Stimulated activated CD8-positive, alpha-beta memory T cell treated with anti-CD3 and anti-CD28 coated beads, Interleukin-12 subunit alpha, Interleukin-12 subunit beta, amount 100 ng/mL, for 1 hour (primary cell): ENCODE measurements around the gene CCDC61.
A peak's percentile ranks its signal among the peaks of the same experiment; 100 is the strongest.

ENCODE experiments used
- DNase-seq: peaks from one replicate; pipeline ENCODE4 v3.0.0-alpha.2; 2020; ENCODE audit warnings: low read depth

Gene CCDC61, protein sequence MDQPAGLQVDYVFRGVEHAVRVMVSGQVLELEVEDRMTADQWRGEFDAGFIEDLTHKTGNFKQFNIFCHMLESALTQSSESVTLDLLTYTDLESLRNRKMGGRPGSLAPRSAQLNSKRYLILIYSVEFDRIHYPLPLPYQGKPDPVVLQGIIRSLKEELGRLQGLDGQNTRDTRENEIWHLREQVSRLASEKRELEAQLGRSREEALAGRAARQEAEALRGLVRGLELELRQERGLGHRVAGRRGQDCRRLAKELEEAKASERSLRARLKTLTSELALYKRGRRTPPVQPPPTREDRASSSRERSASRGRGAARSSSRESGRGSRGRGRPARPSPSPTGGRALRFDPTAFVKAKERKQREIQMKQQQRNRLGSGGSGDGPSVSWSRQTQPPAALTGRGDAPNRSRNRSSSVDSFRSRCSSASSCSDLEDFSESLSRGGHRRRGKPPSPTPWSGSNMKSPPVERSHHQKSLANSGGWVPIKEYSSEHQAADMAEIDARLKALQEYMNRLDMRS

DNA sequence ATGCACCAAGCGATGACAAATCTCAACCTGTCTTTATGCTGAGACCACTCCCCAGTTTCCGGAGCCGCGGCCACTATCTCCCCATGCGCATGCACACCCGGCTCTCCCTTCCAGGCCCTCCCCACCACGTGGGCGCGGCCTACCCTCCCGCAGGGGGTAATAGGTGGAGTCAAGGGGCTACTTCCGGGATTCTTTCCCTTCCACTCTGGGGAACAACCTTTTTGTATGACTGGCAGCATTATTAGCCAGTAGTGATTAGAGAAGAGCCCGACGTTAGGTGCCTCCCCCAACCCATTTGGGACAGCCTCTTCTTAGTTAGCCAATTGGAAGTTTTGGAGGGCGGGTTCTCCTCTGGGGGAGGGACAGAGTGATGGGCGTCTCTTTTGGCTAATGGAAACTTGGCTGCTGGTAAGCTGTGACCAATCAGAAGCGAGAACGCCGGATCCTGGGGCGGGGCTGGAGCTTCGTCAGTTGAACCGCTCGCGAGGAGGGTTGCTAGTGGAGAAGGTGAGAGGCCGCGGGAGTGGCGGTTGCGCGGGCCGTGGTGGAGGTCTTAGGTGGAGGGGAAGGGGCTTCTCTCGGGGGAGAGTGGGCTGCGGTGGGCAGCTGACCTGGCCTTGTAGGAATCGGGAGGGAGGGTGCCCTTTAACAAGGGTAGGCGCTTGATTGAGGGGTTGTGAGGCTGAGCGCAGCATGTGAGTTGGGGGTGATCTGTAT lies at the start of gene CCDC61:
TSS of gene CCDC61 (plus strand) at position 470 of the 717 bp plus-strand sequence. CDS start 7,552 bp downstream, outside the sequence.
- DNase-seq: peak; percentile 94

DNA sequence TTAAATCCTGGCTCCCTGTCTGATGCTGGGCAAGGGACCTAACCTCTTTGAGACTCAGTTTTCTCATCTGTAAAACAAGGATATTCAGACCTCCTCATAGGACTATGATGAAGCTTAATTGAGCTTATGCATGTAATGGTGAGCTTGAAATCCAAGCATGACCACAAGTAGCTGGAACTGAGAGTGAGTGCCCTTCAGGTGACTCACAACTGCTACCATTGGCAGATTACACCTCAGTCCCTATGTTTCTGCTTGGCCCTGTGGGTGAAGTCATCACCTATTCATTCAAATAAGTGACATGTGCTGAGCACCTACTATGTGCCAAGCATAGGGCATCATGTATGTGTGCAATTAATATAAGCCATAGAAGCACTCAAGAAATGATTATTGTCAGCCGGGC lies 47.3 kb upstream of the CCDC61 start:
- DNase-seq: no peak

DNA sequence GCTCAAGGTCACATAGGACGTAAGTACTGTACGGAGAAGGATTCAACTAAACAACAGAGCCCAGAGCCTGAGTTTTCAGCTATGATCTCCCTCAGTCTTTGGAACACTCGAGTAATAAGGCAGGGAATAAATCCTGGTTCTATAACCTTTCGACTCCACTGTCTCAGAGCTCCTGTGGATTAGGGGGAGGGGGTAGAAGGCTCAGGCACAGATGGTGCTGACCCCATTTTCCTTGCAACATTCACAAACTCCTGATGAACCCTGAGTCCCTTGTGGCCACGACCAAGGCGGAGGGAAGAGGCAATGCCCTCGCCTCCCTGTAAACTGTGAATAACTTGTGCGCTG lies 43.0 kb upstream of the CCDC61 start:
- no peak for DNase-seq

DNA sequence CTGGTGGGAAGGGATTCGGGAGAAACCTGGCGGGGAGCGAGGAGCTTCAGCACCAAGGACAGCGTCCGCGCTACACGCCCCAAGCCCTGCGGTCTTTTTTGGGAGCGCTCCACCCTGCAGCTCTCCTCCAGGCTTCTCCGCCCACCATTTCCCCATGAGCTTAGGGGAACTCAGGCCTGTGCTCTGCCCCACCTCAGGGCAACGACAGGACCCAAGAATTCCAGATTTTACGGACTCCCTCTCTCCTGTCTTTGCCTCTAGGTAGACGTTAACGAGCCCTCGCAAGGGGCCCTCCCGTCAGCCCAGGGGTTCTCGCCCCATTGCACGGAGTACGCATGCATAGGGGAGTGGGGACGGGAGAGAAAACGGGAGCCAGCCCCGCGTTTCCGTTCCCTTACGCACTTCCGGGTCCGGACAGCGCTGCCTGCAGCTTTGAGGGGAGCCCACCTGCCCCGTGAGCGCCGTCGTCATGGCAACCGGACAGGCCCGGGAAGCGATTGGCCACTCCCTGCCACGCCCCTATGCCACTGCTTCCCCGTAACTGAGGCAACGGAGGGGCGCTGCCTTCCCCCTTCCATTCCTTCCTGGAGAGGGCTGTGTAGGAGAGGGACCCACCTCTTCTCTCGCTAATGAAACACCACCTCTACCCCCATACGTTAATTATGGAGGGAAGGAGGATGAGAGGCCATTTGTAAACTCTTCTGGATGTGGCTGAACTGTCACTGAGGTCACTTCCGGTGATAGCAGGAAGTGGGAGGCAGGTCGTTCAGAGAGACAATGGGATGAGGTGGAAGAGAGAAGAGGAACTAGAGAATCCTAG lies 42.4 kb upstream of the CCDC61 start:
- no peak for DNase-seq

DNA sequence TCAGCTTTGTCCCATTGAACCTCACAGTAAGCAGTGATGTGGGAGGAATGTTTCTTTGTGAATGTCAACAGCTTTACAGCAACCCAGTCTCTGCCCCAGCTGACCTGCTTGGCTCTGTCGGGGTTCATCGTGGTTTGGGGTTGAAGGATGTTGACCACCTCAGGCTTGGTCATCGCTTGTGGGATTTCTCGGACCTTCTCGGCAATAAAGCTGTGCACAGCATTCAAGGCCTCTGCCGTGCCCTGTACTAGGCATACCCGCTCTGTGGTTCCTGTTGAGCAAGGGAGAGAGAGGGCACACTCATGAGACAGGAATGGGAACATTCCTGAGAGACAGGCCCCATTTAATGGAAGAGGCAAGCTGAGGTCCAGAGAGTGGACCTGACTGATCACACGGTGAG lies 41.6 kb upstream of the CCDC61 start:
- DNase-seq: no peak

DNA sequence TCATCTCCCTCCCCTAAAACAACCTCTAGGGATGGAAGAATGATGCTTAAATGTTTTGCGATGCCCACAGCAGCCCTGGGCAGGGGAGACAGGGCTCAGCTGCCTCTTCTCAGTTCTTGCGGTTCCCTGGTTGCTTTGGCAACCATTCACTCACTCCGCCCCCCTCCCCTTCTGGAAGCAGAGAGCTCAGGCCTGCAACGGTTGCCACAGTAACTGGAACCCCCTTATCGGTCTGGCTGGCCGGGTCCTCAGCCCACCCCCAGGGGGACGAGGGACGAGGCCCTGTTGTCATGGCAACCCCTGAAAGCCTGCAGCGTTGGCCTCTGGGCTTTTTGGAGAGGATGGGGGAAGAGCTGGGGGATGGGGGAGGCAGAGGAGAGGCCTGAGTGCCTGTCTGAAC lies 41.1 kb upstream of the CCDC61 start:
- DNase-seq: no peak

DNA sequence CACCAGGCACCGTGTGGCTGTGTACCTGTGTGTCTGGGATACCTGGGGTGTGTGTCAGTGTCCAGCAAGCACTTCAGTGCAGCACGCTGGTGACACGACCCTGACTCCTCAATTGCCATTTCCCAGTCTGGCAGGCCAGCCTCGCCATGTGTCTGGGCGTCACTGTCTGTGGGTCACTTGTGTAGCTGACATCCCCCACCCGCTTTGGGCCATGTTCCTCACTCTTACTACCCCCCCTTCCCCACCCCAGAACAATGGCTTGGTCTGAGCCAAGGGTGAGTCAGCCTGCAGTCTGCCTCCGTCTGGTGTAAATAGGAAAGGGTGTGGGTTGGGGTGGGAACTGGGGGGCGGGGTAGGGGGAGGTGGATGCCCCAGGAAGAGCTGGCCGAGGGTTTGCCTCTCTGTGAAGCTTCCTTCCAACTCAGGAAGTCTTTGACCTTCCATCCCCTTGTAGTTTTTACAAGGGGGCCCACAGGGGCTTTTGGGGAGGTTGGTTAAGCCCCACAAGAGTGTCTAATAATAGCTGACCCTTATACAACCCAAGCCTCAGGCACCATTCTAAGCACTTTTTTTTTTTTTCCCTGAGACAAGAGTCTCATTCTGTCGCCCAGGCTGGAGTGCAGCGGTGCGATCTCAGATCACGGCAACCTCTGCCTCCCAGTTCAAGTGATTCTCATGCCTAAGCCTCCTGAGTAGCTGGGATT lies 39.2 kb upstream of the CCDC61 start:
- DNase-seq: no peak

DNA sequence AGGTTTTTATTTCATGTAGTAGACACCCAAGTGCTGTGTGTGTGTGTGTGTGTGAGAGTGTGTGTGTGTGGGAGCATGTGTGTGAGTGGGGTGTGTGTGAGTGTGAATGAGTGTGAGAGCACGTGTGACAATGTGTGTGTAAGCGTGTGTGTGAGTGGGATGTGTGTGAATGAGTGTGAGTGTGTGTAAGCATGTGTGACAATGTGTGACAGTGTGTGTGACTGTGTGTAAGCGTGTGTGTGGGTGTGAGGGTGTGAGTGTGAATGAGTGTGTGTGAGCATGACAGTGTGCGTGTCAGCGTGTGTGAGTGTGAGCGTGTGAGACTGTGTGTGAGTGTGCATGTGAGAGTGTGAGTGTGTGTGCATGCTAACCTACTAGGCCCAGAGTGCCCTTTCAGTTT lies 36.9 kb upstream of the CCDC61 start:
- DNase-seq: no peak

DNA sequence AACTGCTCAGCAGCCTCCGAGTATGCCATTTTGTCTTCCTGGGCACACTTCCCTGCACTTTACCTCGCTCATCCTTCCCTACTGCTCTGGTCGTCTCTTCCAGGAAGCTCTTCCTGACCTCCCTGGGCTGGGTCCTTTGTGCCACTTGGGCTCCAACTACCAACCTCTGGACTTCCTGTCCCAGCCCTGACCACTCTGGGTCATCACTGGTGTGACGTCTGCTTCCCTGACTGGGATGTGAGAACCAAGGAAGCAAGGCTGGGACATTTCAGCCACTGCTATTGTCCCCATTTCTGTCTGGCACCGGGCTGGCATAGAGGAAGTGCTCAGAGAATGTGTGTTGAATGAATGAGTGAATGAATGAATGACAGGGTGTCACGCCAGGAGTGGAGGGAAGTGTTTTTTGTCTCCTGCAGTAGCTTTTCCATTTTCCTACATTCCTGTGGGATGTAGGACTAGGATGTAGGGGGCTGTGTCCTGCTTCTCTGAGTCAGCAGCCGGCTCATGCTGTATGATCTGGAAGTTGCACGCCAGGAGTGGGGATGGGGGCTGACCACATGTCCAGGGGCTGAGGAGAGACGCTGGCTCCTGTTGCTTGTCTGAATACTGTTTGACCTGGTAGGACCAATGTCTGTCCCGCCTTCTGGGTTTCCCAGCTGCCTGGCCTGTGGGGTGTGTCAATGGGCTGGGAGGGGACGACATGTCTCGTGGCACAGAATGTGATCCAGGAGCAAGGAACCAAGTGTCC lies 36.3 kb upstream of the CCDC61 start:
- no peak for DNase-seq

DNA sequence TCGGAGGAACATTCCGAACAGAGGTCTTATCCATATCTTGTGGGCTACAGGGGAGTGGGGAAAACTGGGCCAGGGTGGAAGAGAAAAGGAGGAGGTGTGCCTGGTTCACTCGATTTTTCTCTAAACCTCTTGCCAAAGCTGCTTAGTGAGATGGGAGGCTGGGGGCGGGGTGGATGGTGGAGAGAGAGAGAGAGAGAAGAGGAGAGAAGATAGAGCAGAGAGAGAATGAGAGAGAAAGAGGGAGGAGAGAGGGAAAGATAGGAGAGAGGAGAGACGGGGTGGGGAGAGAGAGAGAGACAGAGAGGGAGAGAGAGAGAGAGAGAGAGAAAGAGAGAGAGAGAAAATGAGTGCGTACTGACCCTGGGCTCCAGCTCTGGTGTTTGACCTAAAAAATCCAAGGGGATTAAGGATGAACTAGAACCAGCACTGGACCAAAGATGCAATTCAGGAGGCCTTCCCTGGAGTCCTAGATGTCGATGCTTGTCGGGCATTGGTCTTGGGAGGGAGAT lies 35.7 kb upstream of the CCDC61 start:
- no peak for DNase-seq

DNA sequence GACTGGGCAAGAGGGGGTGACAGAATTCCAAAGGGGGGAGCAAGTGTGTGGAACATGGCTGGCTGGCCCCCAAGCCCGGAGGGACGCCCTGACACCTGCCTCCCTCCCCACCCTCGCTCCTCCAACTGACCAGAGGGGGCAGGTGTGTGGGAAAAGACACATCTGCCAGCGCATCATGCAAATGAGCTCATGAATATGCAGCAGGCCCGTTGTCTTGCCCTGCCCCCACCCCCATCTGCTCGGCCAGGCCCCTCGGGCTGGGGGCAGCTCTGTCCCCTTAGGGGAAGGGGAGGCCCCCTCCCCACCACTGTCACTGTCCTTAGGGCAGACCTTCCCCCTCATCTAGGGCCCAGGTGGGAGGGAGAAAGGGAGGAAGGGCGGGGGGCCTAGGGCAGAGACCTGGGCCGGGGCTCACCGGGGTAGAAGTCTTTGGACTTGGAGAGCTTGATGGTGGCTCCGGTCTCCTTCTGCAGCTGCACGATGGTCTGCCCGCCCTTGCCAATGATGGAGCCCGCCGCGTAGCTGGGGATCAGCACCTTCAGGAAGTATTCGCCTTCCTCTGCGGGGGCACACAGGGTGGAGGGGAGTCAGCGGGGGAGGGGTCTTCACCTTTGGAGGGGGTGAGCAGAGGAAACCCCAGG lies 34.6 kb upstream of the CCDC61 start:
- DNase-seq: no peak

DNA sequence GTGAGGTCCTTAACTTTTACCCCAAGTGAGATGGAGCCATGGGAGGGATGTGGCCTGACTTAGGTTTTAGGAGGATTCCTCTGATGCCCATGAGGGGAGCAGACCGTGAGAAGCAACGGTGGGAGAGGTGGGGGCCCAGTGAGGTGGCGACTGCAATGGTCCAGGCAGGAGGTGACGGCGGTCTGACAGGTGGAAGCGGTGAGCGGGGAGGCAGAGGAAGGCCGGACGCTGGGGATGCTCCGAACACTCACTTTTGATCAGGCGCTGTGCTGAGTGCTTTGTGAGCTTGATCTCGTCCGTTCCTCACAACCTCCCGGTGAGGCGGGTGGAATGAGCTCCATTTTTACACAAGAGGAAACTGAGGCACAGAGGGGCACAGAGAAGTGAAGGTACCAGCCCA lies 33.2 kb upstream of the CCDC61 start:
- DNase-seq: no peak

DNA sequence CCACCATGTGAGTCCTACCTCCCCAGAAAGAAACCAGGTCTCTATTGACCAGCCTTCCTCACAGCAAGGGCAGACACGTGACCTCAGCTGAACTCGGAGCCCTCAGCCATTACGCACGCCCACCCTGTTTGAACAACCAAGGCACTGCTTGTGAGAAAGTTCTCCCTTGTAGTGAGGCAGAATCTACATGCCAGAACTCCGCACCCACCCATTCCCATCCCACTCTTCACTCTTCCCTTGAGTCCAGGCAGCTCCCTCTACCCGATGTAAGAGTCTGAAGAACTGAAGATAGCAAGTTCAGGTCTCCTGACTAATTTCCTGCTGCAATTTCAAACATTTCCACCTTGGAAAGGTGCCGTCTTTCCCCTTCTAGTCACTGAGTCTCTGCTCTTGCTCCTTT lies 28.0 kb upstream of the CCDC61 start:
- no peak for DNase-seq

DNA sequence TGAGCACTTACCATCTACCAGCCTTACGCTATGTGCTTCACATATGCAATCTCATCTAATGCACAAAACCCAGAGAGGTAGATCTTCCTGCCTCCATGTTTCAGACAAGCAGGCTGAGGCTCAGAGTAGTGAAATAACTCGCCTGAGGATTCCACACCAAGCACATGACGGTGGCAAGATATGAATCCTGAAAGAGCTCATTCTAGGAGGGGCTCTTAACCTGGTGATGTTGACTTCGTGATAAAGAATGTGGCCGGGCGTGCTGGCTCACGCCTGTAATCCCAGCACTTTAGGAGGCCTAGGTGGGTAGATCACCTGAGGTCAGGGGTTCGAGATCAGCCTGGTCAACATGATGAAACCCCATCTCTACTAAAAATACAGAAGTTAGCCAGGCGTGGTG lies 26.6 kb upstream of the CCDC61 start:
- no peak for DNase-seq

DNA sequence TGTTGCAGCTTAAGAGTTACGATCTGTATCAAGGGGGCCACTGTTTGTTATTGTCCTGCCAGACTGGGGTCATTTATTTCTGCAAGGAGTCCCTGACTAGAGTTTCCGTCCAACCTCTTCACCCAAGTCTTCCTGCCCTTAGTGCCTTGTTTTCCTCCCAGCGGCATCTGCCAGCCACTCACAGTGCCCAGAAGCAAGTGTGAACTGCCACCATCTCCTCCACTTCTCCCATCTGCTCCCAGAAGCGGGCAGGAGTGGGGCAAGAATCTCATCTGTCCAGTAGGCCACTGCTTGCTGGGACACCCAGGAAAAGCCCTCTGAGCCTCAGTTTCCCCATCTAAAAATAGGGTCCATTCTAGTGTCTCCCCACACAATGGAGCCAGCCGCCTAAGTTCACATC lies 25.6 kb upstream of the CCDC61 start:
- DNase-seq: no peak

DNA sequence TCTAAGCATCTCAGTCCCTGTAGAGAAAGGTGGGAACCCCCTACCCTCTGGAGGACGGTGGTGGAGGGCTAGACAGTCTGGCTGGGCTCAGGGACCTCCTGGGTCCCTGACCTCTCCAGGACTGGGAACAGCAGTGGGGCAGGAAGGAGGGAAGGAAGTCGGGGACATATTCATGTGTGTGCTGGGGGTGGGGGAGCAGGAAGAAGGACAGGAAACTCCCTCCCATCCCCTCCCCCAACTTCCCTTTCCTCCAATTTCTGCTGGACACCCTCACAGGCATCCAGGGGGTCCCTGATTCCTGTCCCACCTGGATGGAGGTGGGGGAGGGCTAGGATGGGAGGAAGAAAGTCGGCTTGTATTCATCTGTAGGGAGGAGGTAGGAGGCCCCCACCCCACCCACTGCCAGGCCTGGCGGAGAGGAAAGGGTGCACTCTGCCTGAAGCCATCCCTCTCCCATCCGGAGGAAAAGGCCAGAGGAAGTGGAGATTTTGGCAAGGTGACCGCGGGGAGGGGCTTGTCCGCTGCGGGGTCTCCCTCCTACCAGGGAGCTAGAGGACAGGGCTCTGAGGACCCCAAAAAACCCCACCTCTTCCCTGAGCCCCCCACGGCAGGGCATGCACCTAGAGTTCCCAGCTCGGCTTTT lies 23.9 kb upstream of the CCDC61 start:
- DNase-seq: no peak

DNA sequence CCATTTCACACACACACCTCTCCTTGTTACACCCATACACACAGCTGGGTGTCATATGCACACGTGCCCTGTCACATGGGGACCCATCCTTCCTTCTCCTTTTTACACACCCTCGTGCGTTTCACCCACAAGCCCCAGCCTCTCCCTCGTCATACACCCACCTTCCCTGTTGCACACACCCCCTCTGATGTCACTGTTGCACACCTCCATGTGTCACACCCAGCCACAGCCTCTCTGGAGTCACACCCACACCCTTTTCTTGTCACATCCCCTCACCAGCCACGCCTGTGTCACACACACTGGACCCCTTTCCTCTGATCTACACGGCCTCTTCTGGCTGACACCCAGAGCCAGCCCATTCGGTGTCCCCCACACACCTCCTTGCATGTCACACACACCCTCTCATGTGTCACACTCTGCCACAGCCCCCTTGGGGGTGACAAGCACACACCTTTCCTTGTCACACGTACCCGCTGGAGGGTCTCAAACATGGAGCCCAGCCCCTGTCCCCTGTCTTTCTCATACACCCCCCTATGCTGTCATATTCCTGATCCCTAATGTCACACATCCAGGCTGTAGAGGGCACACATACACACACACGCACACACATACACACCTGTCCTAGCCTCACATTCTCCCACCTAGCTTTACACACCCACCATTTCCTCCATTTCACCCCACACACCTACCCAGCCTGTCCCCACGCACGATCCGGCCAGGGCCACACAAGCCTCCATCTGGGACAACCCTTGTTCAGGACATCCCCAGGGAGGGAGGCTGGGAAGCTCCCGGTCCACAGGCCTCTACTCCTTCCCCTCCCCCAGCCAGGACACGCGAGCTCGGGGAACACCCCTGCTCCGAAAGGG lies 23.0 kb upstream of the CCDC61 start:
- no peak for DNase-seq

DNA sequence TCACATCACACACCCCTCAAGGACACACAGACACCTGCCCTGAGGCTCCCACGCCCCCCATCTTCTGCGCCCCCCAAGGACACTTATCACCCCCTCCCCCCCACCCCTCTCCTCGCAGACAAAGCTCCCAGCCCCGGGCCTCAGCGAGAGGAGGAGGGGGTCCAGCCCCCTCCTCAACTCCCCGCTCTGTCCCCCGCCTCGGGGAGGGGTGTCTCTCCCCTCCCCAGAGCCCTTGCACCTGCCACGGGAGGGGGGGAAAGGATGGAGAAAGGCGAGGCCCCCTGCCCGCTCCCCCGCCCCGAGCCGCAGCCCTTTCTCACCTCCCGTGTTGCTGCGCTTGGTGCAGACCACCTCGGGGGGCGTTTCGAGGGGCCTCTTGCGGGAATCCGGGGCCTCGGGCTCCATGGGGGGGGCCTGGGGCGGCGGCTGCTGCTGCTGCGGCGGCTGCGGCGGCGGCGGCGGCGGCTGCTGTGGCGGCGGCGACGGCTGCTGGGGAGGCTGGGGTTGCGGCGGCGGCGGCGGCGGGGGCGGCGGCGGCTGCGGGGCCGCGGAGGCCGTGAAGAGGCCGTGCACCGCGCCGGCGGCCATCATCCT lies 22.2 kb upstream of the CCDC61 start:
- no peak for DNase-seq
